ENCODE data around the gene WLS.
"Not testable (repeated sequence)": the region's sequence is repeated elsewhere in the genome, so short reads cannot be mapped to it uniquely, and the experiment has no call there.

DNA sequence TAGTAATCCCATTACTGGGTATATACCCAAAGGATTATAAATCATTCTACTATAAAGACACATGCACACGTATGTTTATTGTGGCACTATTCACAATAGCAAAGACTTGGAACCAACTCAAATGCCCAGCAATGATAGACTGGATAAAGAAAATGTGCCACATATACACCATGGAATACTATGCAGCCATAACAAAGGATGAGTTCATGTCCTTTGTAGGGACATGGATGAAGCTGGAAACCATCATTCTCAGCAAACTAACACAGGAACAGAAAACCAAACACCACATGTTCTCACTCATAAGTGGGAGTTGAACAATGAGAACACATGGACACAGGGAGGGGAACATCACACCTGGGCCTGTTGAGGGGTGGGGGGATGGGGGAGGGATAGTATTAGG lies 60.5 kb downstream of the WLS start:
- TF ChIP-seq POLR2AphosphoS5 (IDR thresholded peaks at IDR 0.05; ENCODE audit: insufficient read depth in 1 of 2, low read depth in 1 of 2); POLR2A (IDR thresholded peaks at IDR 0.05): not testable (repeated sequence)
- TF ChIP-seq, protein P1, sequence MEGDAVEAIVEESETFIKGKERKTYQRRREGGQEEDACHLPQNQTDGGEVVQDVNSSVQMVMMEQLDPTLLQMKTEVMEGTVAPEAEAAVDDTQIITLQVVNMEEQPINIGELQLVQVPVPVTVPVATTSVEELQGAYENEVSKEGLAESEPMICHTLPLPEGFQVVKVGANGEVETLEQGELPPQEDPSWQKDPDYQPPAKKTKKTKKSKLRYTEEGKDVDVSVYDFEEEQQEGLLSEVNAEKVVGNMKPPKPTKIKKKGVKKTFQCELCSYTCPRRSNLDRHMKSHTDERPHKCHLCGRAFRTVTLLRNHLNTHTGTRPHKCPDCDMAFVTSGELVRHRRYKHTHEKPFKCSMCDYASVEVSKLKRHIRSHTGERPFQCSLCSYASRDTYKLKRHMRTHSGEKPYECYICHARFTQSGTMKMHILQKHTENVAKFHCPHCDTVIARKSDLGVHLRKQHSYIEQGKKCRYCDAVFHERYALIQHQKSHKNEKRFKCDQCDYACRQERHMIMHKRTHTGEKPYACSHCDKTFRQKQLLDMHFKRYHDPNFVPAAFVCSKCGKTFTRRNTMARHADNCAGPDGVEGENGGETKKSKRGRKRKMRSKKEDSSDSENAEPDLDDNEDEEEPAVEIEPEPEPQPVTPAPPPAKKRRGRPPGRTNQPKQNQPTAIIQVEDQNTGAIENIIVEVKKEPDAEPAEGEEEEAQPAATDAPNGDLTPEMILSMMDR (IDR thresholded peaks at IDR 0.05) = not testable (repeated sequence)

All from vagina (tissue), 2 donors.